Measurements from ENCODE around the gene NRIP1.

The NRIP1 gene

DNA sequence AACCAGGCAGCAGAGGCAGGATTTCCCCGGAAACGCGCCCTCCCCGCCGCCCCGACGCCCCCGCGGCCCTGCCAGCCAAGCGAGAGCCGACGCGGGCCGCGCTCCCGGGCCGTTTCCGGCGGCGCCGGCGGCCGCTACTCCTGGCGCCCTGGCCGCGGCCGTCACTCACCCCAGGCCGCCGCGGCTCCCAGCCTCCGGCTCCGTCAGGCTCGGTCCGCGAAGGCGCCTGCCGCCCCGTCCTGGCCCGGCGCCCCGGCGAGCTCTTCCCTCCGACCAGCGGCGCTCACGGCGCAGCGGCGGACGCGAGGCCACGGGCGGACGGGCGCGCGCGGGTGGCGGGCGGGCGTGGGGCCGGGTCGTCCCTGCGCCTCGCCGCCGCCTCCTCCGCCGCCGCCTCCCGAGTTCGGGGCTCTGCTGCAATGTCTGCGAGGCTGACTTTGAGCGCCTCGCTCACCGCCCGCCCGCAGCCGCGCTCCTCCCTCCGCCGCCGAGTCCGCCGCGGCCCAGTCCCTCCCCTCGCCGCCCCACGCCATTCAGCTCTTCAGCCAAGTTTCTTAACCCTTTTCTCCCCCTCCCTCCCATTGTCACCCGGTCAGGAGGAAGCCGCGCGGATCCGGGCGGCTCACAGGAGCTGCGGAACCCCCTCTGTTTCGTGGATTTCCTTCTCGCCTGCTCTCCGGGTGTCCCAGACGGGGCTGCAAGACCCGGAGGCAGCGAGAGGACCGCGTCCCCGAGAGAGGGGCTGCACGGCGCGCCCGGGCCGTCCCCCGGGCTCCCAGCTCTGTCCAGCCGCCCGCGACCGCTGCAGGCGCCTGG is at the start of gene NRIP1:
NRIP1 (minus strand) TSS at position 425 of the 816 bp plus-strand sequence. CDS start 96,808 bp downstream, outside the sequence.
- DNase-seq, result peak; percentile 83

DNA sequence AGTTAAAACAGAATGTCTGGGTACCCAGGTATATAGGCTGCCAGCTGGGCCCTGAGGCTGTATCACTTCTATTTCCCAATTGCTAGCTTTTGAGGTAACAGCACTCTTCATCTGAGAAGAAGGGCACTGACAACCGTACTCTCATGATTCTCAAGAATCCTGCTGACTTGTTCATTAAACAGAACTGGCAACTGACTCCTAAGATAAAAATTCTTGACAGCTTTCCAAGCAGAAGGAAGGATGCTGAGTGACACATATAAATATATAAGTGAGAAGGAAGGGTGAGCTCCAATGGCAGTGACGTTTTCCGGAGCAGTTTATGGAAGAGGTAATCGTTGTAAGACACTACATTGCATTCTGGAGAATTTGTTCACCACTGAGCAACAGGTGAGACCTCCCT is 48.1 kb upstream of the NRIP1 start:
- no peak for DNase-seq

DNA sequence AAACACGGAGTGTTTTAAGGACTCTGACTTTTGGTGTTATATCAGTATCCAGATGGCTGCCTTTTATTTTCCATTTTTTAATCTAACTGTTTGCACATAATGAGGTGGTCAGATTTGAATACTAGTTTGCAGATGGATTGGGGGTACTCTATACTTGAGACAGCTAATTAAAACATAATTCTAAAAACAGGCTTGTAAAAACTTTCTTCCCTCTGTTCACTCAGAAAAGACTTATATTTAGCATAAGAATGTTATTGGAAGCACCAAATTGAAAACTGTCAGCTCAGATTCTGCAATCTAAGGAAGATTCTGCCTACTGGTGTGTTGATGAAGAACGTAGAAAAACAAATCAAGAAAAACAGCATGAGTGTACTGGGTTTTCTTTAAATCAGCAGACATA is 44.0 kb upstream of the NRIP1 start:
- DNase-seq, result no peak

GRCh38 chr21:15104470-15104869 is 39.7 kb upstream of the NRIP1 start:
- DNase-seq, result no peak

- no peak for DNase-seq
Observed at GRCh38 chr21:15098908-15099307, 34.1 kb upstream of the NRIP1 start.

DNA sequence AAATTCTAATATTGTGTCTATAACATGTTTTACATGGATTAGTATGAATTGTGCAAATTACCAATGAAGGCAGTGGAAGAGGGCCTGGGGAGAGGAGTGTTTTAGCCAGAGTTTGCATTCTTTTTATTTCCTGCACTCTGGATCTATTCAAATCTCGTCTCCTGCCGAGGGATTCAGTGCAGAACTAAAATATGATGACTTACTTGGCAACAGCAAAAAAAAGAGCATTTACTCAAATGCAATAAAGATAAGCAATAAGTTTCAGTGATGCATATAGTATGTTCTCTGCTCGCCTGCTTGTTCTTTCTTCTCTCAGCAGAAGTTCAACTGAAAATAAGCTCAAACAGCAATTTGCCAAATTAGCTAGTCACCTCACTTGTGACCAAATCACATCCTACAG is 33.4 kb upstream of the NRIP1 start:
- no peak for DNase-seq

DNA sequence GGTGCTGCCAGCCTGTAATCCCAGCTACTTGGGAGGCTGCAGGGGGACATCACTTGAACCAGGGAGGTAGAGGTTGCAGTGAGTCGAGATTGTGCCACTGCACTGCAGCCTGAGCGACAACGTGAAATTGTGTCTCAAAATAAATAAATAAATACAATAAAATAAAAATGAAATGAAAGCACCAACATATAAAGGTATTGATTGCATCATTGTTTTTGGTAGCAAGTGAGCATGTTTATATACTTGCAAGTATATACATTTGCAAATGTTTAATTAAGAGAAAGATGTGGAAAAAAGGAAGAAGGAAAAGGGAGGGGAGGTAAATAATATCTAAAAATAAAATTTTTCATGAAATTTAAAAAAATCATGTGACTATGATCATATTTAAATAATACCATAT is 32.8 kb upstream of the NRIP1 start:
- no peak for DNase-seq

DNA sequence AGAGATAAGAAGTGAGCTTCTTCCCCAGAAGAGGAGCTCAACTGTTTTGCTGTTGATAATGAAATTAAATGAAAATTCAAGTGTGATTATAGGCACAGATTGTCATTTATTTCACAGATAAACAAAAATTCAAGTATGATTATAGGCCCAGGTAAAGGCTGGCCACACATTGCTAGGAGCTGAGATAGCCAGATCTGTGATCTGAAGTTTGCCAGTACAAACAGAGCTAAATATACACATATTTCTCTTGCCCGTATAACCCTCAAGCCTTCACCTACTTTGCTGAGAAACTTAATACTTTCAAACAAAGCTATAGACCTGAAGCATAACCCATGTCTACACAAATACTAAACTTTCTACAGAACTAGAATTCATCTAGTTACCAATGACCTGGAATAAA is 31.3 kb upstream of the NRIP1 start:
- no peak for DNase-seq

GRCh38 chr21:15095326-15095725 is 30.5 kb upstream of the NRIP1 start:
- DNase-seq, result no peak

DNA sequence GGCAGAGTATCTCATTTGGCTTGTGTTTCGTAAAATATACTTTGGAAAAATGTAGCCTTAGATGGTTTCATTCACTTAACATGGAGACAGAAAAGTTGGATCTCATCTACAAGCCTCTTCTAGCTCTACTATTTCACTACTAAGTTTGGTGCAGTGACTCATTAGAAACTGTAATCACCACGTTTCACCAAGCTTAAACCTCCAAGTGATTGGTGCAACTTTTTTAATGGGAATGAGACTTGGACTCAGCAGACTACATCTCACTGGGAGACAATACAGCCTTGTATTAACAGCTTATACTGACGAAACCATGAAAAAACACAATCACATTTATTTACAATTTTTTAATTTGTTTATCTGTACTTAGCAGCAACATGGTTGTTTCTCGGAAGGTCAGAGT is 29.9 kb upstream of the NRIP1 start:
- DNase-seq, result no peak

- no peak for DNase-seq
Observed at GRCh38 chr21:15093216-15093615, 28.4 kb upstream of the NRIP1 start.

GRCh38 chr21:15092745-15093144 is 27.9 kb upstream of the NRIP1 start:
- no peak for DNase-seq

- DNase-seq, result no peak
Observed at GRCh38 chr21:15090390-15090789, 25.6 kb upstream of the NRIP1 start.

- no peak for DNase-seq
Observed at GRCh38 chr21:15088488-15088887, 23.7 kb upstream of the NRIP1 start.

GRCh38 chr21:15084668-15085067 is 19.9 kb upstream of the NRIP1 start:
- DNase-seq, result no peak

DNA sequence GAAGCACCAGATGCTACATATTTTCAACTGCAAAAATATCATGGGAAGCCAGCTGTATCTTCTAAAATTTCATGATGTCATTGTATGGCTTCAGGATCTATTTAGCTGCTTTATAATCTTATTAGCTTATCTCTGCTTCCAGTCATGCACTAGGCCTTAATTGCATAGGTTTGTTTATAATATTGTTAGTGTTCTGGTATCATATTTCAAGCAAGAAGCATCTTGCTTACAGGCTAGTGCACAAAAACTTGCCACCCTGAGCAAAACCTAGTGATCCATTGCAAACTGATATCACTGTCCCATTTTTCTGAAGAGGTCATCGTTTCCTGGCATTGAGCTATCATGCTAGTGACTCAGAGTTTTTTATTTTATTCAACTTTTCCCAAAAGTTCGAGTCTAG is 15.7 kb upstream of the NRIP1 start:
- DNase-seq, result no peak

DNA sequence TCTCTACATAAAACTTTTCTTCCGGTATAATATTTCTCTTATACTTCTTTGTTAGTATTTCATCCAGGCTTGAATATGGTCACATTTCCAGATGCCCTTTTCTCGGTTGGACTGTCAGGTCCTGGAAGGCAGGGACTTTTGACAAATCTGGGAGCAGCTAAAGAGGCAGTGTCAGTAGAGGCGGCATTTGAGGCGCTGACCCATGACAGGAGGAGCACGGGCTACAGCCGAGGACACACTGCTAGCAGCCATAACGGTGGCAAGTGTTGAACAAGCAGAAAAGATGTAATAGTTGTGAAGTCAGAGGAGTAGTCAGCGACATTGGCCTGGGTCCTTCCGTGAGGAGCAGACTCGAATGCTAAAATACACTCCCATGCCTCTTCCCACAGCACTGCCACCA is 14.5 kb upstream of the NRIP1 start:
- no peak for DNase-seq

- DNase-seq, result no peak
Observed at GRCh38 chr21:15078180-15078579, 13.4 kb upstream of the NRIP1 start.

DNA sequence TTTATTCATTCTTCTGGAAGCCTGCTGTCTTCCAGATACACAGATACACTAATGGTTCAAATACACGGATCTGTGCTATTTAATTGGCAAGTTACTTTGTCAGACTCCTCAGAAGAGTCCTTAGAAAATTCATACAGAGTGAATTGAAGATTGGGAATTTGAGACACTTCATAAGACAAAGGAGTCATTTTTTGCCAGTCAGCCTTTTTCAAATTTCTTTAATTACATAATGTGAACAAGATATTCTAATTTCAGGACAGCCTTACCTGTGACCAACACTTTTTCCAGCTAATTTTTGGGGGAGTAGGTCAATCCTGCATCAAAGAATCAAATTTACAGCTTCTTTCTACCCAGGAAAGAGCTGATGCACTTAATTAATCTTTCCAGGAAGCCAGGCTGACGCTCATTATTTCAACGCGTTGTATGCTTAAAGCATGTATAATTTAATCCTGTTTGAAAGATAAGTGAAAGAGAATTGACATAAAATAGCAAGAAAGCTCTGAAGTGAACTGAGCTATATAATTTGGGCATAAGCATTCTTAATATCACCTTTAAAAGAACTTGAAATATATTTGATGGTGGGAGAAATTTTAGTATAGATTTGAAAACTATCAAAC is 12.8 kb upstream of the NRIP1 start:
- DNase-seq, result no peak

- no peak for DNase-seq
Observed at GRCh38 chr21:15076730-15077129, 11.9 kb upstream of the NRIP1 start.

- DNase-seq, result no peak
Observed at GRCh38 chr21:15071009-15071408, 6.2 kb upstream of the NRIP1 start.

DNA sequence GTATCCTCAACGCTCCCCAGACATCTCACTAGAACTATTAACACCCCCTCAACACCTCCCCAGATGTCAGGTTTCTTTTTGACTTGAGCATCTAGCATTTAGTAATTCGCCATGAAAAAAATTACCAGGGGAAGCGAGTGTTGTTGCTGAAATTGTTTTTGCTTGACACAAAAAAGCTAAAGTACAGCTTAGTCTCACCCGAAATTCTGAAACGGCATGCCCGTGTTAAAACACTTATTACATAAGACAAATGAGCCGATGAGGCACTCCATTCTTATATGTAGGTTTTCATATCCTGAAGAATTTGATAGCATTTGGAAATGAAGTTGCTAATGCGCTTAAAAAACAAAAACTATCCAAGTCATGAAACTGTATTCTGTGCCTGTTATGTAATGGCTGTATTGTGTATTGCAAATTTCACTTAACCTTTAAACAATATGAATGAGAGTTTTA is 1.3 kb upstream of the NRIP1 start:
- DNase-seq, result no peak

GRCh38 chr21:15065392-15066122 is 757 bp upstream of the NRIP1 start:
- DNase-seq, result peak; percentile 77

Measured in activated CD4-positive, alpha-beta T cell treated with anti-CD3 and anti-CD28 coated beads for 48 hours (primary cell).